Neural progenitor cell (in vitro differentiated cells): ENCODE results near the gene SLC6A11. TPM values are rescaled to one million over a fixed set of nuclear protein-coding genes. Genes with fewer than 3 reads are reported as not detected.

ENCODE experiments used
- DNase-seq: peaks from one replicate; pipeline ENCODE4 v3.0.0-alpha.2; 2016; ENCODE audit warnings: low spot score
- H2AFZ ChIP-seq: fragments of 200-600 bp; sonication (generic); replicated peaks from 2 replicates; pipeline ENCODE4 v1.6.1; 2016; ENCODE audit warnings: antibody characterized with exemption
- H3F3A ChIP-seq: fragments of 200-600 bp; sonication (generic); 2 replicates; pipeline ENCODE4 v1.6.1; 2016; ENCODE audit warnings: antibody characterized with exemption, low read depth
- H3K27ac ChIP-seq: fragments of 200-600 bp; sonication (generic); 2 replicates; pipeline ENCODE4 v1.5.1; 2016; ENCODE audit warnings: mild to moderate bottlenecking
- H3K27me3 ChIP-seq: fragments of 200-600 bp; sonication (generic); 2 replicates; pipeline ENCODE4 v1.6.1; 2016; ENCODE audit warnings: mild to moderate bottlenecking, moderate library complexity
- H3K36me3 ChIP-seq: fragments of 200-600 bp; sonication (generic); 2 replicates; pipeline ENCODE4 v1.5.1; 2016
- H3K4me1 ChIP-seq: fragments of 200-600 bp; sonication (generic); 2 replicates; pipeline ENCODE4 v1.6.1; 2016; ENCODE audit warnings: mixed run types
- H3K4me2 ChIP-seq: fragments of 200-600 bp; sonication (generic); 2 replicates; pipeline ENCODE4 v1.6.1; 2016
- H3K4me3 ChIP-seq: fragments of 200-600 bp; sonication (generic); 2 replicates; pipeline ENCODE4 v1.5.1; 2016
- H3K79me2 ChIP-seq: fragments of 200-600 bp; sonication (generic); 2 replicates; pipeline ENCODE4 v1.6.1; 2016; ENCODE audit warnings: low read depth
- H3K9ac ChIP-seq: fragments of 200-600 bp; sonication (generic); 2 replicates; pipeline ENCODE4 v1.6.1; 2016
- H3K9me3 ChIP-seq: fragments of 200-600 bp; sonication (generic); 2 replicates; pipeline ENCODE4 v1.5.1; 2016; ENCODE audit warnings: low read depth
- H4K20me1 ChIP-seq: fragments of 200-600 bp; sonication (generic); 2 replicates; pipeline ENCODE4 v1.6.1; 2016; ENCODE audit warnings: low read depth
- H3K27ac Mint-ChIP-seq: 3 replicates; pipeline ENCODE4 v1.8.0; 2021; ENCODE audit warnings: mixed read lengths
- H3K27me3 Mint-ChIP-seq: 2 replicates; pipeline ENCODE4 v1.8.0; 2022; ENCODE audit warnings: low read depth, mild to moderate bottlenecking, inconsistent platforms, moderate library complexity, mixed read lengths; ENCODE audit not compliant: insufficient read depth
- H3K36me3 Mint-ChIP-seq: 3 replicates; pipeline ENCODE4 v1.8.0; 2021; ENCODE audit warnings: mixed read lengths
- H3K4me1 Mint-ChIP-seq: 3 replicates; pipeline ENCODE4 v1.8.0; 2021; ENCODE audit warnings: mixed read lengths
- H3K4me3 Mint-ChIP-seq: 3 replicates; pipeline ENCODE4 v1.8.0; 2021; ENCODE audit warnings: mild to moderate bottlenecking, moderate library complexity, mixed read lengths
- H3K9me3 Mint-ChIP-seq: 3 replicates; pipeline ENCODE4 v1.8.0; 2020; ENCODE audit warnings: mixed read lengths
- EZH2 ChIP-seq: fragments of 200-600 bp; sonication (generic); IDR thresholded peaks from 2 replicates; pipeline ENCODE4 v1.6.1; 2017; ENCODE audit warnings: antibody characterized with exemption, mild to moderate bottlenecking, moderate library complexity
- EZH2phosphoT487 ChIP-seq: fragments of 200-600 bp; sonication (generic); IDR thresholded peaks from 2 replicates; pipeline ENCODE4 v1.6.1; 2017; ENCODE audit warnings: antibody characterized with exemption
- total RNA-seq: library from RNA; depleted of rRNA; stranded (reverse); fragments of >200 nt; gene quantifications from 2 replicates; pipeline ENCODE4 v1.2.3, GENCODE V29; 2015; ENCODE audit warnings: low replicate concordance
- TF ChIP-seq, protein P1 (sequence below): fragments of 200-600 bp; sonication (generic); IDR thresholded peaks from 2 replicates; pipeline ENCODE4 v1.5.1; 2017; ENCODE audit warnings: antibody characterized with exemption, mild to moderate bottlenecking

Gene SLC6A11
- total RNA-seq, 1 donor from 2014 or later, result 0.86 TPM

DNA sequence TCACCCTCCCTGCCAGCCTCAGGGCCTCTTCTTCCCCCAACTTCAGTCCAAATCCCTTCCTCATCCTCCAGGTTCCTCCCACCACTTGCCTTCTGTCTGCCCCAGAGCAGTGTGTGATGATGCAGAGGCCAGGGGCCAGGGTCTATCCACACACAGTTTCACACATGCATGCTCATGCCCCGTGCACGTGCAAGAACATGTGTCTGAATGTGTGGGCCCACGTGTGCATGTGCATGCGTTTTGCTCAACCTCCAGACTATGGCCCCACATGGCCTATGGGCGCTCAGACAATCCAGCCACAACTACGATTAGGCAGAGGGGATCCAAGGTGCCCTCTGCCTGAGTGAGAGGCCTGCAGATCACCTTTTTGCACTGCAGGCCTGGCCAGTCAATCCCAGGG is 144.2 kb downstream of the SLC6A11 start:
- TF ChIP-seq, protein P1, sequence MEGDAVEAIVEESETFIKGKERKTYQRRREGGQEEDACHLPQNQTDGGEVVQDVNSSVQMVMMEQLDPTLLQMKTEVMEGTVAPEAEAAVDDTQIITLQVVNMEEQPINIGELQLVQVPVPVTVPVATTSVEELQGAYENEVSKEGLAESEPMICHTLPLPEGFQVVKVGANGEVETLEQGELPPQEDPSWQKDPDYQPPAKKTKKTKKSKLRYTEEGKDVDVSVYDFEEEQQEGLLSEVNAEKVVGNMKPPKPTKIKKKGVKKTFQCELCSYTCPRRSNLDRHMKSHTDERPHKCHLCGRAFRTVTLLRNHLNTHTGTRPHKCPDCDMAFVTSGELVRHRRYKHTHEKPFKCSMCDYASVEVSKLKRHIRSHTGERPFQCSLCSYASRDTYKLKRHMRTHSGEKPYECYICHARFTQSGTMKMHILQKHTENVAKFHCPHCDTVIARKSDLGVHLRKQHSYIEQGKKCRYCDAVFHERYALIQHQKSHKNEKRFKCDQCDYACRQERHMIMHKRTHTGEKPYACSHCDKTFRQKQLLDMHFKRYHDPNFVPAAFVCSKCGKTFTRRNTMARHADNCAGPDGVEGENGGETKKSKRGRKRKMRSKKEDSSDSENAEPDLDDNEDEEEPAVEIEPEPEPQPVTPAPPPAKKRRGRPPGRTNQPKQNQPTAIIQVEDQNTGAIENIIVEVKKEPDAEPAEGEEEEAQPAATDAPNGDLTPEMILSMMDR, result no peak
- TF ChIP-seq EZH2phosphoT487, result no peak
- no peak for TF ChIP-seq EZH2
- Histone ChIP-seq H3K79me2 (no peaks in the 10 kb centered on the region), H3K36me3 (no peaks in the 10 kb centered on the region), H3F3A (no peaks in the 10 kb centered on the region), H3K4me2 (no peak overlapping the region), H3K4me1 (no peaks in the 10 kb centered on the region), H3K27me3 (peaks cover 4% of the 10 kb centered on the region), H4K20me1 (peaks cover 10% of the 10 kb centered on the region), H3K4me3 (no peak overlapping the region), H3K27ac (no peak overlapping the region), H3K9ac (no peak overlapping the region), H3K9me3 (no peaks in the 10 kb centered on the region), H2AFZ (no peak overlapping the region)
- peaks cover 2% of the 10 kb centered on the region for H3K9me3 Mint-ChIP-seq
- no peak overlapping the region for H3K27ac Mint-ChIP-seq
- no peak overlapping the region for H3K4me3 Mint-ChIP-seq
- no peaks in the 10 kb centered on the region for H3K36me3 Mint-ChIP-seq
- H3K27me3 Mint-ChIP-seq, result peaks cover 15% of the 10 kb centered on the region
- peaks cover 24% of the 10 kb centered on the region for H3K4me1 Mint-ChIP-seq
- no peak for DNase-seq

DNA sequence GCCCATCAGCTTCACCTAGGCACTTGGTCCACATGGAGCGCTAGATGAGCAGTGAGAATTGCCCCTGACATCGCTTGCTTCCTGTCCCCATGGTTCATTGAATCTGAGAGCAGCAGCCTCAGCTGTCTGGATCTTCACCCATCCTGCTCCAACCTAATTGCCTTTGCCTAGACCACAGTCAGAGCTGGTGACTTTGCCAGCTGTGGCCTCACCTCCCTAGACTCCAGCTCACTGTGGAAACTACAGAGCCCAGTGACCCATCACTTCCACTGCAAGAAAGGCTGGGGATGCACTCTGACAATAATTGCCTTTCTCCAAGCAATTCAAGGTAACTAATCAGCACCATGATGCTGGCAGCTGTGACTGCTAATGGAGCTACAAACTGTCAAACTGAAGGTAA is 145.9 kb downstream of the SLC6A11 start:
- Histone ChIP-seq H3K36me3 (no peaks in the 10 kb centered on the region), H3K27me3 (peaks cover 4% of the 10 kb centered on the region), H2AFZ (no peak overlapping the region), H3K79me2 (no peaks in the 10 kb centered on the region), H3F3A (no peaks in the 10 kb centered on the region), H4K20me1 (peaks cover 11% of the 10 kb centered on the region), H3K9me3 (no peaks in the 10 kb centered on the region), H3K4me2 (no peak overlapping the region), H3K9ac (no peak overlapping the region), H3K4me3 (no peak overlapping the region), H3K27ac (no peak overlapping the region), H3K4me1 (no peaks in the 10 kb centered on the region)
- H3K27ac Mint-ChIP-seq, result no peak overlapping the region
- H3K27me3 Mint-ChIP-seq, result peaks cover 20% of the 10 kb centered on the region
- H3K9me3 Mint-ChIP-seq, result peaks cover 2% of the 10 kb centered on the region
- no peak for DNase-seq
- no peak for TF ChIP-seq EZH2
- no peak for TF ChIP-seq EZH2phosphoT487
- TF ChIP-seq, protein P1, result no peak
- peaks cover 11% of the 10 kb centered on the region for H3K4me1 Mint-ChIP-seq
- H3K36me3 Mint-ChIP-seq, result no peaks in the 10 kb centered on the region
- H3K4me3 Mint-ChIP-seq, result no peak overlapping the region

DNA sequence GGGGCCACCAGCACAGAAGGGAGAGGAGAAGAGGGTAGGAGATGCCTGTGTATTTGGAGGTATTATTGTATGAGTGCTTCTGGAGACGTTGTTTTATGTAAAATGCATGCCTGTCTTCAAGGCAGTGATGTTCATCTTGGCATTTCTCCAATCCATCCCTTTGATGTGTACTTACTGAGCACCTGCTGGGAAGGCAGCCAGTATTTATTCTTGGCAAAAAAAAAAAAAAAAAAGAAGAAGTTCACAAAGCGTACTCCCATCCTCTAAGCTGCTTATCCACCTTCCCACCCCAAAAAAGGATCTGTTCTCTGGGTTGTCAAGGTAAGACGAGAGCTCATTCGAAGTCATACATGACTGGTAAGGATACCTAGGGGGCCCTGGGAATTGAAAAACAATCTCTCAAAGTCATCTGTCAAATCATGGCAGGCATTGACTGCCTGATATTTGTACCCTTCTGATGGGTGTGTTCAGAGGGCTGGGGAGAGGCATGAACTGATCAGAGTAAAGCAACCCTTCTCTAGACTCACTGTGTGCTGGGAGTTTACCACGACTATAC is 146.5 kb downstream of the SLC6A11 start:
- no peak overlapping the region for H3K4me2 ChIP-seq
- H4K20me1 ChIP-seq, result peaks cover 11% of the 10 kb centered on the region
- H3K9ac ChIP-seq, result no peak overlapping the region
- no peaks in the 10 kb centered on the region for H3F3A ChIP-seq
- no peak overlapping the region for H3K4me3 ChIP-seq
- no peak overlapping the region for H3K27ac ChIP-seq
- H3K36me3 Mint-ChIP-seq, result no peaks in the 10 kb centered on the region
- no peak overlapping the region for H3K27ac Mint-ChIP-seq
- DNase-seq, result no peak
- no peaks in the 10 kb centered on the region for H3K36me3 ChIP-seq
- peaks cover 20% of the 10 kb centered on the region for H3K27me3 Mint-ChIP-seq
- H3K4me1 Mint-ChIP-seq, result peaks cover 14% of the 10 kb centered on the region
- H3K4me3 Mint-ChIP-seq, result no peak overlapping the region
- H3K9me3 Mint-ChIP-seq, result peaks cover 2% of the 10 kb centered on the region
- H3K4me1 ChIP-seq, result no peaks in the 10 kb centered on the region
- no peaks in the 10 kb centered on the region for H3K79me2 ChIP-seq
- no peak overlapping the region for H2AFZ ChIP-seq
- no peaks in the 10 kb centered on the region for H3K9me3 ChIP-seq
- peaks cover 4% of the 10 kb centered on the region for H3K27me3 ChIP-seq
- no peak for TF ChIP-seq EZH2
- TF ChIP-seq, protein P1, result no peak
- TF ChIP-seq EZH2phosphoT487, result no peak
